Activated T-cell treated with anti-CD3 and anti-CD28 coated beads, Interleukin-2, amount 50 U/mL, for 1 hour (primary cell): ENCODE measurements around the gene LLCFC1.

Experiments
- DNase-seq: peaks from one replicate; pipeline ENCODE4 v3.0.0-alpha.2; 2020

Gene LLCFC1

GRCh38 chr7:142910481-142910880 is 28.8 kb upstream of the LLCFC1 start:
- DNase-seq: no peak

- DNase-seq: no peak
Measured at GRCh38 chr7:142913051-142913450, 26.2 kb upstream of the LLCFC1 start.

- DNase-seq: no peak
Measured at GRCh38 chr7:142913566-142913965, 25.7 kb upstream of the LLCFC1 start.

- DNase-seq: no peak
Measured at GRCh38 chr7:142914121-142914520, 25.2 kb upstream of the LLCFC1 start.

- DNase-seq: no peak
Measured at GRCh38 chr7:142915315-142915714, 24.0 kb upstream of the LLCFC1 start.

GRCh38 chr7:142916508-142916907 is 22.8 kb upstream of the LLCFC1 start:
- no peak for DNase-seq

- DNase-seq: no peak
Measured at GRCh38 chr7:142917447-142917846, 21.8 kb upstream of the LLCFC1 start.

- DNase-seq: no peak
Measured at GRCh38 chr7:142918901-142919300, 20.4 kb upstream of the LLCFC1 start.

- DNase-seq: no peak
Measured at GRCh38 chr7:142919656-142920055, 19.6 kb upstream of the LLCFC1 start.

GRCh38 chr7:142923391-142923790 is 15.9 kb upstream of the LLCFC1 start:
- no peak for DNase-seq

GRCh38 chr7:142925413-142925812 is 13.9 kb upstream of the LLCFC1 start:
- no peak for DNase-seq

- no peak for DNase-seq
Measured at GRCh38 chr7:142927085-142927745, 12.1 kb upstream of the LLCFC1 start.

GRCh38 chr7:142927949-142928348 is 11.3 kb upstream of the LLCFC1 start:
- DNase-seq: no peak

GRCh38 chr7:142930126-142930730 is 9.1 kb upstream of the LLCFC1 start:
- DNase-seq: no peak

- DNase-seq: no peak
Measured at GRCh38 chr7:142932386-142933091, 6.7 kb upstream of the LLCFC1 start.

- DNase-seq: no peak
Measured at GRCh38 chr7:142933092-142933475, 6.2 kb upstream of the LLCFC1 start.

GRCh38 chr7:142933624-142934023 is 5.7 kb upstream of the LLCFC1 start, which contains the start of gene TRPV5:
TSS of gene TRPV5 (minus strand) at chr7:142933746. CDS start at chr7:142933459, 287 bp downstream.
- DNase-seq: no peak

- DNase-seq: no peak
Measured at GRCh38 chr7:142934056-142934455, 5.2 kb upstream of the LLCFC1 start.

GRCh38 chr7:142935941-142936565 is 3.2 kb upstream of the LLCFC1 start:
- no peak for DNase-seq

GRCh38 chr7:142938611-142939010 is 673 bp upstream of the LLCFC1 start:
- DNase-seq: no peak

- no peak for DNase-seq
Measured at GRCh38 chr7:142940966-142941535, 1.8 kb downstream of the LLCFC1 start.

GRCh38 chr7:142941541-142941940 is 2.3 kb downstream of the LLCFC1 start:
- no peak for DNase-seq

- DNase-seq: no peak
Measured at GRCh38 chr7:142942746-142943145, 3.5 kb downstream of the LLCFC1 start.
